Measurements from ENCODE around the gene HIRA. TPM values are rescaled to one million over a fixed set of nuclear protein-coding genes. Genes with fewer than 3 reads are reported as not detected.
"Not testable (repeated sequence)": the region's sequence is repeated elsewhere in the genome, so short reads cannot be mapped to it uniquely, and the experiment has no call there.

Gene HIRA
- total RNA-seq, 1 donor, result 19.0 TPM

GRCh38 chr22:19450363-19451175 lies 19.0 kb upstream of the HIRA start:
- no peak for TF ChIP-seq CTCF (IDR thresholded peaks at IDR 0.05; ENCODE audit: insufficient read depth, low read depth, low read length)
- H3K4me3 ChIP-seq (ENCODE audit: low read depth, low read length), result no peak overlapping the region
- no peak for DNase-seq (ENCODE audit: low read depth)

GRCh38 chr22:19449422-19449767 lies 17.9 kb upstream of the HIRA start:
- H3K4me3 ChIP-seq (ENCODE audit: low read depth, low read length), result no peak overlapping the region
- no peak for DNase-seq (ENCODE audit: low read depth)
- TF ChIP-seq CTCF (IDR thresholded peaks at IDR 0.05; ENCODE audit: insufficient read depth, low read depth, low read length), result no peak

- no peak overlapping the region for H3K4me3 ChIP-seq (ENCODE audit: low read depth, low read length)
- no peak for DNase-seq (ENCODE audit: low read depth)
- TF ChIP-seq CTCF (IDR thresholded peaks at IDR 0.05; ENCODE audit: insufficient read depth, low read depth, low read length), result no peak
Observed at GRCh38 chr22:19448739-19449421, 17.3 kb upstream of the HIRA start.

- DNase-seq (ENCODE audit: low read depth), result peak; percentile 53
- no peak for TF ChIP-seq CTCF (IDR thresholded peaks at IDR 0.05; ENCODE audit: insufficient read depth, low read depth, low read length)
- H3K4me3 ChIP-seq (ENCODE audit: low read depth, low read length), result peak overlapping the region; percentile 84
Observed at GRCh38 chr22:19448076-19448607, 16.6 kb upstream of the HIRA start.

GRCh38 chr22:19447330-19448075 lies 16.0 kb upstream of the HIRA start, which contains the start of gene C22orf39:
Gene C22orf39 (minus strand): TSS chr22:19447711. CDS start chr22:19447688, 23 bp downstream.
- peak; percentile 95 for DNase-seq (ENCODE audit: low read depth)
- no peak for TF ChIP-seq CTCF (IDR thresholded peaks at IDR 0.05; ENCODE audit: insufficient read depth, low read depth, low read length)
- peak within 1 kb of the TSS; percentile 84 for H3K4me3 ChIP-seq (ENCODE audit: low read depth, low read length)

- DNase-seq (ENCODE audit: low read depth), result peak; percentile 23
- peak overlapping the region; percentile 84 for H3K4me3 ChIP-seq (ENCODE audit: low read depth, low read length)
- no peak for TF ChIP-seq CTCF (IDR thresholded peaks at IDR 0.05; ENCODE audit: insufficient read depth, low read depth, low read length)
Observed at GRCh38 chr22:19446603-19447329, 15.2 kb upstream of the HIRA start.

- DNase-seq (ENCODE audit: low read depth), result not testable (repeated sequence)
Observed at GRCh38 chr22:19445279-19445982, 13.9 kb upstream of the HIRA start.

More at GRCh38 chr22:19445279-19445982, 13.9 kb upstream of the HIRA start:
- H3K4me3 ChIP-seq (ENCODE audit: low read depth, low read length), result not testable (repeated sequence)

Data from fibroblast of villous mesenchyme (primary cell).